Central memory CD8-positive, alpha-beta T cell (primary cell): Measurements from ENCODE around the gene CCL5.
A peak's percentile ranks its signal among the peaks of the same experiment; 100 is the strongest.

Experiments
- ATAC-seq: fragments of 150-1000 bp; cut with Tn5 transposase; replicated peaks from 2 replicates; pipeline ENCODE4 v1.10.0; 2022; ENCODE audit warnings: mild to moderate bottlenecking, moderate FRiP score, moderate number of reproducible peaks; ENCODE audit not compliant: poor library complexity, severe bottlenecking; ENCODE audit errors: extremely low read depth
- DNase-seq, 2 donors: peaks; one replicate each; pipeline ENCODE4 v3.0.0; 2021; ENCODE audit warnings: low spot score in 2 of 2
- H3K27ac Mint-ChIP-seq: one replicate; pipeline ENCODE4 v1.8.0; 2022; ENCODE audit warnings: low read depth, mild to moderate bottlenecking, moderate library complexity, mixed read lengths
- H3K27me3 Mint-ChIP-seq: one replicate; pipeline ENCODE4 v1.8.0; 2022; ENCODE audit warnings: mixed read lengths
- H3K36me3 Mint-ChIP-seq: one replicate; pipeline ENCODE4 v1.8.0; 2022; ENCODE audit warnings: mild to moderate bottlenecking, moderate library complexity, mixed read lengths; ENCODE audit not compliant: insufficient read depth
- H3K4me1 Mint-ChIP-seq: one replicate; pipeline ENCODE4 v1.8.0; 2022; ENCODE audit warnings: mixed read lengths
- H3K4me3 Mint-ChIP-seq: one replicate; pipeline ENCODE4 v1.8.0; 2022; ENCODE audit warnings: mild to moderate bottlenecking, moderate library complexity, mixed read lengths
- H3K9me3 Mint-ChIP-seq: one replicate; pipeline ENCODE4 v1.8.0; 2022; ENCODE audit warnings: mixed read lengths

CCL5 gene

DNA sequence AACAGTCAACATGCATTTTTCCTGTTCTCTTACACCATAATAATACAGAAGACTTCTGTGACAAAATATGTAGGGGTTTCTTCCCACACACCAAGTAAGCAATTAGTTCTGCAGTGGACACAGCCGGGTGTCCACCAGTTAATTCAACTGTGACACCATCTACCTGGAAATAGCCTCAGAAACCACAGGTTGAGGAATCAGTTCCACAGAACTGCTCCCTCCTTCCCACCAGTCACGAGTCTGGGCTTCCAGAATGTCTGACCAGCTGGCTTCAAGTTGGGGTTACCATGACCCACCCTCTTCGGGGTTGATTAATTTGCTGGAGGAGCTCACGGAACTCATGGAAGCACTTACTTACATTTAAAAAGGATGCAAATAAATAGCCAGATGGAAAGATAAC, 13.6 kb upstream of the CCL5 start:
- Mint-ChIP-seq H3K4me1 (peaks cover 76% of the 10 kb centered on the region), H3K27me3 (no peaks in the 10 kb centered on the region), H3K36me3 (peaks cover 10% of the 10 kb centered on the region), H3K27ac (no peak overlapping the region), H3K4me3 (no peak overlapping the region), H3K9me3 (no peaks in the 10 kb centered on the region)
- ATAC-seq (no peak), DNase-seq (no peak)

DNA sequence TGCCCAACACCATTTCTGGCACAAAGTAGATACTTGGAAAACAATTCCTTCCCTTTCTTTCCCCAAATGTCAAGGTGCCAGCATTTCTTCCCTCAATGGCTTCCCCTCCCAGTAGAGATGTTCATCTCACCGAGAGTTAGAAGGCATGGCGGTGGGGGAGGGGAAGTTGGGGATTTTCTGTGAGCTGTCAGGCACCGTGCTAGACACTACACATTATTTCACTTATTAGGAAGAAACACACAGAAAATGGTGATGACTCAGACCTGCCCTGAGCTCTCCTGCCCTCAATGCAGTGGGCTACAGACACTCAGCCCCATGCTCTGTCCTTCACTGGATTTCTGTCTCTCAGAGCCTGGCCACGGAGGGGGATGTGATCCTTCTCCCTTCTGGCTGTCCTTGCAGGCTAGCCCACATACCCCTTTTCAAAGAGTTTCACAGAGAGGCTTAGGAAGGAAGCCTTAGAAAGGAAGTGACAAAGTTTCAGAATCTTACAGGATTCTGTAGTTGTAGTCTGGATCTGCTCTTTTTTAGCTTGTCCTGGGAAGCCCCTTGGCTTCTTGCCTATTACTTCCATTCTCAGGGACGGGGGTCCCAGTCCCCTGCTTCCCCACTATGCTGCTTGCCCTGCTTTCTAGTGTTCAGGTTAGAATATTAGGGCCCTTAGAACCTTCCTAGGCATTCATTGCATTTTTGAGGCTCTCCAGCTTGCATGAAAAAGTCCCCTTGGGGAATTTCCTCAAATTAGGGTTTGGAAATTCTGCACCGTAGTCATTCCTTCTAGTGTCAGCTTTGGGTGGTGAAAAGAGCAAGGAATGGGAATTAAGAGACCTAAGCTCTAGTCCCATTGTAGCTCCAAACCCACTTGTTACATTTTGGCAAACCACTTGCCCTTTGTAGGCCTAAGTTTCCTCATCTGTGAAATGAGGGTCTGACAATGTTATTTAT, 12.2 kb upstream of the CCL5 start:
- H3K36me3 Mint-ChIP-seq, result peaks cover 10% of the 10 kb centered on the region
- no peaks in the 10 kb centered on the region for H3K27me3 Mint-ChIP-seq
- H3K27ac Mint-ChIP-seq, result peak overlapping the region; percentile 53
- H3K9me3 Mint-ChIP-seq, result no peaks in the 10 kb centered on the region
- H3K4me1 Mint-ChIP-seq, result peaks cover 74% of the 10 kb centered on the region
- ATAC-seq, result no peak
- peak overlapping the region; percentile 16 for H3K4me3 Mint-ChIP-seq
- peak in 1 of 2 donors; percentile 34 for DNase-seq

DNA sequence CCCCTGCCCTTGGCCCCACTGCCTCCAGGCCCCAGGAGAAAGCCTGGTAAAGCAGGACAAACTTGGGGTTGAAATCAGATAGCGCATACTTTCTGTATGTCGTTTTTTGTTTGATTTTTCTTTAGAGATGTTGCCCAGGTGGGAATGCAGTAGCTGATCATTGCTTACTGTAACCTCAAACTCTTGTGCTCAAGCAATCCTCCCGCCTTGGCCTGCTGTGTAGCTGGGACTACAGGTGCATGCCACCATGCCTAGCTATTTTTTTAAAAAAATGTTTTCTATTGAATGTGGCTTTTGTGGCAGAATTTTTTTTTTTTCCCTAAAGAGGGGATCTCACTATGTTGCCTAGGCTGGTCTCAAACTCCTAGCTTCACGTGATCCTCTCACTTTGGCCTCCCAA, 11.1 kb upstream of the CCL5 start:
- DNase-seq, result no peak
- ATAC-seq, result no peak
- no peaks in the 10 kb centered on the region for H3K9me3 Mint-ChIP-seq
- H3K27me3 Mint-ChIP-seq, result no peaks in the 10 kb centered on the region
- H3K27ac Mint-ChIP-seq, result peak overlapping the region; percentile 53
- H3K36me3 Mint-ChIP-seq, result peaks cover 9% of the 10 kb centered on the region
- H3K4me1 Mint-ChIP-seq, result peaks cover 77% of the 10 kb centered on the region
- peak overlapping the region; percentile 16 for H3K4me3 Mint-ChIP-seq

DNA sequence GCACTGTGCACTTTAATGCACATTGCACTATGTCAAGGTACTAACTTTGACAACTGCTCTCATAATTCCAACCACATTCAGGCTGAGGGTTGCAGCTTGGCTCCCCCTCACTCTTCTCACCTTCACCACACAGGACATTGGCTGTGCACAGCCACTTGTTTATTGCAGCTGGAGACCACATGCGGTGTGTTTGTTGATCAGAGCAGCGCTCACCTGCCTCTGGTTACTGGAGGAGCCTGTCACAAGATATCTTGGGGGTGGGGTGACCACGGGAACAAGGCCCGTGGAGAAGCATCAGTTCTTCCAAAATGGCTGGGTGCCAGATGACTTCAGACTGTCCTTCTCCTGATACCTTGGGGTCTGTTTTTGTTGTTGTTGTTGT, 10.6 kb upstream of the CCL5 start:
- H3K4me3 Mint-ChIP-seq, result peak overlapping the region; percentile 16
- DNase-seq, result peak; percentile 57 to 78
- peaks cover 72% of the 10 kb centered on the region for H3K4me1 Mint-ChIP-seq

DNA sequence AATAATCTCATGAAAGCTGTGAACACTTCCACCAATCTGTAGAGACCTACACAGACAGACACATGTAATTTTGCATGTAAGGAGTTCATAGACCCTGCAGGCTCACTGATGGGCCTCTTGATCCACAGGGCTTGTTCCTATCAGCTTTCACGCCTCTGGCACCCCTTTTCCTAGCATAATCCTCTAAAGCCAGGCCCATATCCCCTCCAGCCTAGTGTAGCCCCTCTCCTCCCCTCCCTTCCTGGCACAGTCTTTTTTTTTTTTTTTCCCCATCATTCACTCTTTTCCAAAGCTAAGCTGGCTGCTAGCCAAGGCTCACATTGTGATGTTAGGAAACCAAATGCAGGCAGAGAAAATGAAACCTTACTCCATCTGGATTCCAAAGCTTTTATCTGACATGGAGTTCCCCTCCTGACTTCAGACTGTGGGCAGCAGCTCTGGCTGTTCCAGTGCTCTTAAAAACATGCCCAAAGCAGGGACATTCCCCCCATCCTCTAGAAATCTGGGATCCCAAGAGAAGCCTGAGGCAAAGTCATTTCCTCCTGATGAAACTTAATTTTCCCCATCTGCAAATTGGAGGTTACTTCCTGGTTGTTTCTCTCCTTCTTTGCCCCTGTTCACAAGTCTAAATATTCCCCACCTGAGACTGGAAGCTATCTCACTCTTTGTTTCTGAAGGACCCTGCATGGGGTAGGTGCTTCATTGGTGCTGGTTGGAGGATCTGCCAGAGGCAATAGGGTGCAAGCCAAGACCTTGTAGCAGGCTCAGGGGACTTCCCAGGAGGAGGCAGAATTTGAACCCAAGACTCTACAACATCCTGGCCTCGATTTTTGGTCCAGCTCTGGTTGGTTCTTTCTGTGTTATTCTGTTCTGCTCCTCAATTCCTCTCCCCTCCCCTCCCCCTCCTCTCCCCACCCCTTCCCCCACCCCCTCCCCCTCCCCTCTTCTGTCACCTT, 9.9 kb upstream of the CCL5 start:
- Mint-ChIP-seq H3K9me3 (no peaks in the 10 kb centered on the region), H3K4me3 (peak overlapping the region; percentile 16), H3K36me3 (peaks cover 8% of the 10 kb centered on the region), H3K4me1 (peaks cover 65% of the 10 kb centered on the region), H3K27ac (peak overlapping the region; percentile 53), H3K27me3 (no peaks in the 10 kb centered on the region)
- no peak for DNase-seq
- peak; percentile 54 for ATAC-seq

More for the DNA sequence above, 10.6 kb upstream of the CCL5 start:
- H3K36me3 Mint-ChIP-seq, result peaks cover 6% of the 10 kb centered on the region
- peak; percentile 71 for ATAC-seq
- peak overlapping the region; percentile 53 for H3K27ac Mint-ChIP-seq
- no peaks in the 10 kb centered on the region for H3K27me3 Mint-ChIP-seq
- H3K9me3 Mint-ChIP-seq, result no peaks in the 10 kb centered on the region

DNA sequence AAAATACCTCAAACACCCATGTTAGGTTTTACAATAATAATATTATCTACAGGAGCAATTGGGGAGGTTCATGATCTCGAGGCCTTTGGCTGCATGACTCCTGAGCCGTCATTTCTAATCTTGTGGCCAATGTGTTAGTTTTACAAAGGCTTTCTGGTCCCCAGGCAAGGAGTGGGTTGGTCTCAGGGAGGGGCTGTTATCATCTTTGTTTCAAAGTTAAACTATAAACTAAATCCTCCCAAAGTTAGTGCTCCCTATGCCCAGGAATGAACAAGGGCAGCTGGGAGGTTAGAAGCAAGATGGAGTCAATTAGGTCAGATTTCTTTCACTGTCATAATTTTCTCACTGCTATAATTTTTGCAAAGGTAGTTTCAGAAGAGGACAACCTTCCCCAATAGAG, 9.1 kb upstream of the CCL5 start:
- Mint-ChIP-seq H3K36me3 (peaks cover 8% of the 10 kb centered on the region), H3K4me1 (peaks cover 61% of the 10 kb centered on the region), H3K9me3 (no peaks in the 10 kb centered on the region), H3K27ac (peak overlapping the region; percentile 53), H3K4me3 (peak overlapping the region; percentile 16), H3K27me3 (no peaks in the 10 kb centered on the region)
- ATAC-seq, result peak; percentile 75
- peak in 1 of 2 donors; percentile 50 for DNase-seq

DNA sequence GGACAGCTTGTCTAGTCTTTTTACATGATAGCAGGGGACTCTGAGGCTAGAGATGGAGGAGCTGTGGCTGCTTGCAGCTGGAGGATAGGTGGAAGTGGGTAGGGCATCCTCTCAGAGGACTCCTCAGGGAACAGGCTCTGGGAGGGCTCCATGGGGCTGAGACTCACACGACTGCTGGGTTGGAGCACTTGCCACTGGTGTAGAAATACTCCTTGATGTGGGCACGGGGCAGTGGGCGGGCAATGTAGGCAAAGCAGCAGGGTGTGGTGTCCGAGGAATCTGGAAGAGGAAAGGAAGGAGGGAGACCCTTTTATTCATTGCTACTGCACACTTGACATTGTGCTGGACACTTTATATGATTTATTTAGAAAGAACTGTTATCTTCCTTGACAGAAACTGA, 1.8 kb downstream of the CCL5 start:
- Mint-ChIP-seq H3K4me1 (peaks cover 56% of the 10 kb centered on the region), H3K9me3 (no peaks in the 10 kb centered on the region), H3K27ac (peak overlapping the region; percentile 94), H3K27me3 (no peaks in the 10 kb centered on the region), H3K4me3 (peak overlapping the region; percentile 96), H3K36me3 (peaks cover 65% of the 10 kb centered on the region)
- DNase-seq, result no peak
- no peak for ATAC-seq

DNA sequence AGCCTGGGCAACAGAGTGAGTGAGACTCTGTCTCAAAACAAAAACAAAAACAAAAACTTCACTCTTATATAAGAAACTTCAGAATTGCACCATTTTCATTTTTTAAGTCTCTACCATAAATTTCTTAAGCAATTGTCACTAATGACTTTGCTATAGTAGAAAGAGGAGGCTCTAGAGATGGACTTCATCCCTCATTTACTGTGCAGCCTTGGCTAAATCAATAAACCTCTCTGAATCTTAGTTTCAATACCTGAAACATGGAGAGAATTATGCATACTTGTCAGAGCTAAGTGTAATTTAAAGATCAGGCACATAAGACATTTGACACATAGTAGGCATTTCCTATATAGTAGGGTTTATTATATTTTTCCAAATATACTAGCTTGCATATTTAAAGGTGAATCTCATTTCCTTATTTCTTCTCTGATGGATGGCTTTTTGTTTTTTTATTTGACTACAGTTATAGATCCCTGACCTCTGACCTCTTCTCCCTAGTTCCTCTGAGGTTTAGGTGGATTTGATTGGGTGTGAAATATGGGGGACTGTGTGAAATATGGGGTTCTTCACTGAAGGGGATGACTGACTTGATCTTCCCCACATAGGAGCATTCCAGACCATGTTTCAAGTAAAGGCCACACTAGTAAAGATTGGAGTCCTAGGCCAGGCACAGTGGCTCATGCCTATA, 2.7 kb downstream of the CCL5 start:
- Mint-ChIP-seq H3K4me3 (peak overlapping the region; percentile 96), H3K27ac (peak overlapping the region; percentile 94)

DNA sequence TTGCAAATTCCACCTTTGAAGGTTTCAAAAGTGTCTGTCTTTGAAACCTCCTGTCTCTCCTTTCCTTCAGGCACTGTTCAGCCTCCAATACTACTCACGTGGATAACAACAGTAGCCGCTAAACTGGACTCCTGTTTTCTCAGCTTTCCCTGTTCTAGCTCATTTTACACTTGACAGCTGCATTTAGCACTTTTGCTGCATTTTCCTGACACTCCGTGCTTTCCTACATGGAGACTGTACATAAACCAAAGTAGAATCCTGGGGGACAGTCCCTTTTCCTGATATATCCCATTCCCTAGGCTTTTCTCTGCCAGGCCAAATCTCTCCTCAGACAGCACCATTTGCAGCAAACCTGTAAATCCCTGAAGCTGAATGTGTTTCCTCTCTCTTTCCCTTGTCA, 3.6 kb downstream of the CCL5 start:
- H3K36me3 Mint-ChIP-seq, result peaks cover 80% of the 10 kb centered on the region
- peaks cover 66% of the 10 kb centered on the region for H3K4me1 Mint-ChIP-seq
- peak overlapping the region; percentile 96 for H3K4me3 Mint-ChIP-seq
- DNase-seq (no peak), ATAC-seq (no peak)
- no peaks in the 10 kb centered on the region for H3K27me3 Mint-ChIP-seq
- no peaks in the 10 kb centered on the region for H3K9me3 Mint-ChIP-seq
- peak overlapping the region; percentile 94 for H3K27ac Mint-ChIP-seq

More for the DNA sequence above, 2.7 kb downstream of the CCL5 start:
- Mint-ChIP-seq H3K4me1 (peaks cover 61% of the 10 kb centered on the region), H3K27me3 (no peaks in the 10 kb centered on the region), H3K36me3 (peaks cover 73% of the 10 kb centered on the region), H3K9me3 (no peaks in the 10 kb centered on the region)
- no peak for ATAC-seq
- no peak for DNase-seq

DNA sequence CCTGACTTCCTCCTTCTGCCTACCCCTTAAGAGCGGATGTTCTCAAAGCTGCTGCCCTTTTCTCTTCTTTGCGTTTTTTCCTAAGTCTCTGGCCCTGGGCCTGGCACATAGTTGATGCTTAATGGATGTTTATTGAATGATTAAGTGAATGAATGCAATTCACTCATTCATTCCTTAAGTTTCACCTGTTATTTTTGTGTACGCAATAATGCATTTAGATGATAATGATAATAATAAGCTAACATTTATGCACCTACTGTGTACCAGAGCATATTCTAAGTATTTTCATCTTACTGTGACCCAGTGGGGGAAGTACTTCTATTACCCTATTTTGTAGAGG, 4.4 kb downstream of the CCL5 start:
- Mint-ChIP-seq H3K4me1 (peaks cover 69% of the 10 kb centered on the region), H3K36me3 (peaks cover 87% of the 10 kb centered on the region), H3K4me3 (peak overlapping the region; percentile 96), H3K27me3 (no peaks in the 10 kb centered on the region), H3K9me3 (no peaks in the 10 kb centered on the region), H3K27ac (peak overlapping the region; percentile 94)
- no peak for DNase-seq
- ATAC-seq, result no peak

DNA sequence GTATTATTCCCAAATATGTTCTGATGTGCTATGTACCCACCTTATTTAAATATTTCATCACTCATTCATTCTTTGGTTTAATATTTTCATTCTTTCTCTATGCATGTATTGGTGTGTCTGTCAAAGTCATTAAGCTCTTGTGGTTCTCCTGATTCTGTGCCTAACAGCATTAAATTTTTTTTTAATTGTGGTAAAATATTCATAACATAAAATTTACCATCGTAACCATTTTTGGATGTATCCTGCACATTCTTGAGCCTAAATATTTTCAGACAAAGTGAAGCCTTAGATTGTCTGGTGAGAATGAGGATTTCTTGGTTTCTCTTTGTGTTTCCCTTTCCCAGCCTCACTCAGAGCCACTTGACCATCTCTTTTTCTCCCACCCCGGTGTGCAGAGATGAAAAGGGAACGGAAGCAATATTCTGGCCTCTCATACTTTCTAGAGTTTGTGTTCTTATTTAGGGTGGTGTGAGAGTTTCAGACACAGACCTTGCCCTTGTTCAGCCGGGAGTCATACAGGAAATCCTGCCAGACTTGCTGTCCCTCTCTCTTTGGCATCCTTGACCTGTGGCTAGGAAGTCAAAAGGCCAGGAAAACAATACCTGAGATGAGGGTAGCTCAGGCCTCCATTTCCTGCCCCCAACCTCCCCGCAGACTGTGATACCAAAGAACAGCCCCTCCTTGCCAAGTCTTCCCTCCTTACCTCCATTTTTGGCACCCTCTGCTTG, 4.9 kb downstream of the CCL5 start:
- Mint-ChIP-seq H3K4me1 (peaks cover 65% of the 10 kb centered on the region), H3K9me3 (no peaks in the 10 kb centered on the region)

More for the DNA sequence above, 4.9 kb downstream of the CCL5 start:
- no peaks in the 10 kb centered on the region for H3K27me3 Mint-ChIP-seq
- ATAC-seq, result peak; percentile 41
- H3K36me3 Mint-ChIP-seq, result peaks cover 83% of the 10 kb centered on the region
- peak overlapping the region; percentile 94 for H3K27ac Mint-ChIP-seq
- H3K4me3 Mint-ChIP-seq, result peak overlapping the region; percentile 96
- peak in 1 of 2 donors; percentile 33 for DNase-seq
